OCI-LY7 (cell line): ENCODE data around the gene IL21R.

Experiments
- EZH2phosphoT487 ChIP-seq: fragments of 200-600 bp; sonication (generic); IDR thresholded peaks from 2 replicates; pipeline ENCODE4 v1.6.1; 2018; ENCODE audit warnings: low read depth, borderline replicate concordance, mild to moderate bottlenecking, mixed run types, antibody characterized with exemption, low read length, moderate library complexity, mixed read lengths
- TF ChIP-seq, protein P1 (sequence below): fragments of 200-600 bp; sonication (generic); conservative IDR thresholded peaks from 2 replicates; pipeline ENCODE4 v1.5.1; 2014; ENCODE audit warnings: mild to moderate bottlenecking, antibody characterized with exemption, low read length, moderate library complexity, mixed read lengths

DNA sequence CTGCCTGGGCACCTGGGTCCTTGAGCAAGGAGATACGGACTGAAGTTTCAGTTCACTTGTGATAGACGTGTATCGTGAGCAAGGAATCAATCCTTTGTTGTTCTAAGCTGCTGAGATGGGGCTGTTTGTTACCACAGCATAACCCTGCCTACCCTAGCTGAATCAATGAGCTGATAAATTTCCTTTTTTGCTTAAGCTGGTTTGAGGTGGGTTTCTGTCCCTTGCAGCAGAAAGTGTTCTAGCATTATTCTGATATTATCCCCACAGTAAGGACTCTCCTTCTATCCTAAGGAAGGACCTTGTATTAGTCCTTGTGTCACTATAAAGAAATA lies 51.5 kb downstream of the IL21R start:
- TF ChIP-seq, protein P1, sequence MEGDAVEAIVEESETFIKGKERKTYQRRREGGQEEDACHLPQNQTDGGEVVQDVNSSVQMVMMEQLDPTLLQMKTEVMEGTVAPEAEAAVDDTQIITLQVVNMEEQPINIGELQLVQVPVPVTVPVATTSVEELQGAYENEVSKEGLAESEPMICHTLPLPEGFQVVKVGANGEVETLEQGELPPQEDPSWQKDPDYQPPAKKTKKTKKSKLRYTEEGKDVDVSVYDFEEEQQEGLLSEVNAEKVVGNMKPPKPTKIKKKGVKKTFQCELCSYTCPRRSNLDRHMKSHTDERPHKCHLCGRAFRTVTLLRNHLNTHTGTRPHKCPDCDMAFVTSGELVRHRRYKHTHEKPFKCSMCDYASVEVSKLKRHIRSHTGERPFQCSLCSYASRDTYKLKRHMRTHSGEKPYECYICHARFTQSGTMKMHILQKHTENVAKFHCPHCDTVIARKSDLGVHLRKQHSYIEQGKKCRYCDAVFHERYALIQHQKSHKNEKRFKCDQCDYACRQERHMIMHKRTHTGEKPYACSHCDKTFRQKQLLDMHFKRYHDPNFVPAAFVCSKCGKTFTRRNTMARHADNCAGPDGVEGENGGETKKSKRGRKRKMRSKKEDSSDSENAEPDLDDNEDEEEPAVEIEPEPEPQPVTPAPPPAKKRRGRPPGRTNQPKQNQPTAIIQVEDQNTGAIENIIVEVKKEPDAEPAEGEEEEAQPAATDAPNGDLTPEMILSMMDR, result no peak
- TF ChIP-seq EZH2phosphoT487, result no peak
